Fibroblast of lung (primary cell): ENCODE data around the gene FRS3.

Experiments used
- CTCF ChIP-seq, 2 donors: IDR thresholded peaks in 1 of 2; conservative IDR thresholded peaks in 1 of 2; 1 replicate in 1 of 2; 2 replicates in 1 of 2; pipeline ENCODE4 v1.5.1; 2011 to 2012; ENCODE audit warnings: low read length in 2 of 2, control low read depth in 1 of 2, inconsistent platforms in 1 of 2, low read depth in 1 of 2, mild to moderate bottlenecking in 1 of 2
- EZH2 ChIP-seq: IDR thresholded peaks from 2 replicates; pipeline ENCODE4 v1.5.1; 2012; ENCODE audit warnings: low read length, control low read depth, mild to moderate bottlenecking; ENCODE audit errors: missing control alignments

DNA sequence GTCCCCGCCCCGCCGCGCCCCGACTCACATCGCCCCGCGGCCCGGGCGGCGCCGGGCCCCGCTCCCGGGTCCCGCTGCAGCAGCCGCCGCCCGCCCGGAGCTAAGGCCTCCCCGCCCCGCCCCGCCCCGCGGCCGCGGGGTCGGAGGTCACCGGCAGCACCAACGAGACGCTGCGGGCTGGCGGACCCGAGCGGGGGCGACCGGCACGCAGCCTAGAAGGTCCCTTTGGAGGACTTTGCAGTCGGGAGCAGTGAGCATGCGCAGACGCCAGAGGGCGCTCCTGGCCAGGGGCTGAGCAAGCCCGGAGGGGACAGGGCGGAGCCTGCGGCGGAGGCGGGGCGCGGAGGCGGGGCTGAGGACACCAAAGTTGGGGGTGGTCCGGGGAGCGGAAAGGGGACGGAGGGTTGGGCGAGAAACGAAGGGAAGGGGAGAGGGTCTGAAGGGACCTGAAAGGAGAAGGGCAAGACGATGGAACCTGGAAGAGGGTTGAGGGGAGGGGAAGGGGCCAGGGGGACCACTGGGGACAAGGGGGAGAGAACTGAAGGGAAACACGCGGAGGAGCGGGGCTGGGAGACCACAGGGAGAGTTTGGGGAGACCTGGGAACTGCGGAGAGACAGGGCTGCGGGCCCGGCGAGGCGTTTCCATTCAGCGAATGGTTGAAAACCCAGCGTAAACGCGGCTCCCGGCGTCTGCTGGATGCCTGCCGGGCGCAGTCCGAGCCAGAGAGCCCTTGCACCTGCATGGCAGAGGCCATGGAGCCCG lies at the start of gene FRS3:
- peak; percentile 84 to 89 for TF ChIP-seq CTCF (conservative IDR thresholded peaks at IDR 0.05 in 1 of 2, IDR thresholded peaks at IDR 0.05 in 1 of 2; ENCODE audit: low read depth in 1 of 2, low read length in 2 of 2)
- TF ChIP-seq EZH2 = no peak
